CD4-positive, alpha-beta T cell treated with Interleukin-15 for 1 hour (primary cell): ENCODE results near the gene TNPO1.

Experiments
- DNase-seq: peaks from one replicate; pipeline ENCODE4 v3.0.0-alpha.2; 2020

Gene TNPO1

GRCh38 chr5:72818866-72819534 lies 2.5 kb downstream of the TNPO1 start:
- peak; percentile 67 for DNase-seq

- no peak for DNase-seq
Measured at GRCh38 chr5:72821776-72822175, 5.3 kb downstream of the TNPO1 start.

- DNase-seq, result no peak
Measured at GRCh38 chr5:72822944-72823343, 6.5 kb downstream of the TNPO1 start.

- DNase-seq, result no peak
Measured at GRCh38 chr5:72829707-72830106, 13.2 kb downstream of the TNPO1 start.

- DNase-seq, result no peak
Measured at GRCh38 chr5:72830362-72830761, 13.9 kb downstream of the TNPO1 start.

GRCh38 chr5:72831685-72832084 lies 15.2 kb downstream of the TNPO1 start:
- DNase-seq, result no peak

- no peak for DNase-seq
Measured at GRCh38 chr5:72834924-72835323, 18.5 kb downstream of the TNPO1 start.

- DNase-seq, result no peak
Measured at GRCh38 chr5:72835633-72836032, 19.2 kb downstream of the TNPO1 start.

- DNase-seq, result no peak
Measured at GRCh38 chr5:72836810-72837209, 20.3 kb downstream of the TNPO1 start.

- no peak for DNase-seq
Measured at GRCh38 chr5:72837524-72838096, 21.1 kb downstream of the TNPO1 start.

- DNase-seq, result no peak
Measured at GRCh38 chr5:72840041-72840440, 23.6 kb downstream of the TNPO1 start.

- no peak for DNase-seq
Measured at GRCh38 chr5:72841756-72842535, 25.5 kb downstream of the TNPO1 start.

GRCh38 chr5:72842816-72843215 lies 26.4 kb downstream of the TNPO1 start:
- no peak for DNase-seq

- DNase-seq, result no peak
Measured at GRCh38 chr5:72844218-72844603, 27.8 kb downstream of the TNPO1 start.

GRCh38 chr5:72845889-72846288 lies 29.4 kb downstream of the TNPO1 start:
- no peak for DNase-seq

GRCh38 chr5:72846483-72846882 lies 30.0 kb downstream of the TNPO1 start:
- DNase-seq, result no peak

- DNase-seq, result no peak
Measured at GRCh38 chr5:72847439-72847838, 31.0 kb downstream of the TNPO1 start.

- DNase-seq, result peak; percentile 80
Measured at GRCh38 chr5:72847989-72848473, 31.6 kb downstream of the TNPO1 start.

- peak; percentile 36 for DNase-seq
Measured at GRCh38 chr5:72848474-72849428, 32.3 kb downstream of the TNPO1 start.

GRCh38 chr5:72849546-72849945 lies 33.1 kb downstream of the TNPO1 start:
- DNase-seq, result no peak

GRCh38 chr5:72850113-72850512 lies 33.7 kb downstream of the TNPO1 start:
- DNase-seq, result no peak

GRCh38 chr5:72852356-72852755 lies 35.9 kb downstream of the TNPO1 start:
- no peak for DNase-seq

GRCh38 chr5:72854419-72854818 lies 38.0 kb downstream of the TNPO1 start:
- DNase-seq, result no peak
